ENCODE results near the gene ENPP3.

Gene ENPP3

DNA sequence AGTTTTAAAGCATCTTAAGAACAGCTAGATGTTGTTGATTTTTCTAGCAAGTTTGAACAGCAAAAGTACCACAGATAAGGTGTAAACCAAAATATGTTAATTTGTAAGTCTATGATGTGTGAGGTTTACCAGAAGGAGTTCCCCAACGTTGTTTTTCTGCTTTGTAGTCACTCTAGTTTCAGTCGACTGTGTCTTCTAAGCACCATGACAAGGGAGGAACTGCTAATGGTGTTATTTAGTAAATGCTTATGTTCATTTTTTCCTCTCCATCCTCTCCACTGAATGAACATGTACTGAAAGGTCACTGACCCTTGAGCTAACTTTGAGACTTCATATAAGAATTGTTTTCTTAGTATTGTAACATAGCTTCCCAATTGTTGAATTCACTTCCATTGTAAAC lies 3.0 kb downstream of the ENPP3 start:
- H3K27ac ChIP-seq (ENCODE audit: extremely low read depth, low read depth, low read length): no peak overlapping the region
- H3K36me3 ChIP-seq (ENCODE audit: control insufficient read depth in 2 of 2, insufficient read depth in 1 of 2, low read length in 2 of 2): no peaks in the 10 kb centered on the region
- CTCF ChIA-PET: interaction anchor here (1.5 to 5.2 kb wide), 2 partner anchors 11 to 275 kb away, joined by 3 to 84 read pairs; partner anchors contain the start of gene MED23
- no peak overlapping the region for H3K4me3 ChIP-seq (ENCODE audit: low read depth, low read length)
- POLR2A ChIA-PET: interaction anchor here (1.2 kb wide), 1 partner anchor 12 kb away, joined by 3 read pairs; the partner anchor contains the start of gene MED23
- TF ChIP-seq, protein P1, sequence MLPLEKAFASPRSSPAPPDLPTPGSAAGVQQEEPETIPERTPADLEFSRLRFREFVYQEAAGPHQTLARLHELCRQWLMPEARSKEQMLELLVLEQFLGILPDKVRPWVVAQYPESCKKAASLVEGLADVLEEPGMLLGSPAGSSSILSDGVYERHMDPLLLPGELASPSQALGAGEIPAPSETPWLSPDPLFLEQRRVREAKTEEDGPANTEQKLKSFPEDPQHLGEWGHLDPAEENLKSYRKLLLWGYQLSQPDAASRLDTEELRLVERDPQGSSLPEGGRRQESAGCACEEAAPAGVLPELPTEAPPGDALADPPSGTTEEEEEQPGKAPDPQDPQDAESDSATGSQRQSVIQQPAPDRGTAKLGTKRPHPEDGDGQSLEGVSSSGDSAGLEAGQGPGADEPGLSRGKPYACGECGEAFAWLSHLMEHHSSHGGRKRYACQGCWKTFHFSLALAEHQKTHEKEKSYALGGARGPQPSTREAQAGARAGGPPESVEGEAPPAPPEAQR (tag by site-specific recombination; IDR thresholded peaks at IDR 0.05): no peak
- H3K4me1 ChIP-seq (ENCODE audit: control insufficient read depth, insufficient read depth, low read length): no peaks in the 10 kb centered on the region
- H3K9me3 ChIP-seq (ENCODE audit: control insufficient read depth, insufficient read depth, low read depth, low read length): no peaks in the 10 kb centered on the region

DNA sequence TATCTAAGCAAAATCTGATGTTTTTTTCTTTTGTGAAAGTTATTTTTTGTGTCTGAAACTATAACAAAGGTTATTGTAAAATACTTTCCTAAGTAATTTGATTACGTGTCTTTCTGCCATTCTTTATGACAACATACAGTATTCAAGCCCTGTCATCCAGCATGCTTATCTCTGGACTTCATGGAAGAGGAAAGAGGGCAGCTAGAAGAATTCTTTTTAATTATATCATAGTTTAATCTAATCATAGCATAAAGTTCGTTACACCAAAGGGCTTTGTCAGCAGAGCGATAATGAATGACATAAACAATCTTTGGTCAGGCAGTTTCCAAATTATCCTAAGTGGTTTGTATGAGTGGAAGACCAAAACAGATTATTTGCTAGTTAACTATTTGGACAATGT lies 3.5 kb downstream of the ENPP3 start:
- Histone ChIP-seq H3K36me3 (ENCODE audit: control insufficient read depth in 2 of 2, insufficient read depth in 1 of 2, low read length in 2 of 2) (no peaks in the 10 kb centered on the region), H3K27ac (ENCODE audit: extremely low read depth, low read depth, low read length) (no peak overlapping the region), H3K9me3 (ENCODE audit: control insufficient read depth, insufficient read depth, low read depth, low read length) (no peaks in the 10 kb centered on the region), H3K4me1 (ENCODE audit: control insufficient read depth, insufficient read depth, low read length) (no peaks in the 10 kb centered on the region), H3K4me3 (ENCODE audit: low read depth, low read length) (no peak overlapping the region)
- CTCF ChIA-PET: interaction anchor here (1.5 to 5.2 kb wide), 2 partner anchors 12 to 274 kb away, joined by 3 to 84 read pairs; partner anchors contain the start of gene MED23
- POLR2A ChIA-PET: interaction anchor here (1.2 kb wide), 1 partner anchor 12 kb away, joined by 3 read pairs; the partner anchor contains the start of gene MED23
- TF ChIP-seq ZNF239 (tag by site-specific recombination; IDR thresholded peaks at IDR 0.05) (no peak), ZNF311 (tag by site-specific recombination; IDR thresholded peaks at IDR 0.05; ENCODE audit: borderline replicate concordance) (no peak), ZNF157 (tag by site-specific recombination; IDR thresholded peaks at IDR 0.05) (no peak), ZNF37A (tag by site-specific recombination; IDR thresholded peaks at IDR 0.05) (no peak), ZNF433 (tag by site-specific recombination; IDR thresholded peaks at IDR 0.05; ENCODE audit: low read depth) (no peak), ZNF585B (tag by site-specific recombination; IDR thresholded peaks at IDR 0.05) (no peak), ZFP3 (tag by site-specific recombination; IDR thresholded peaks at IDR 0.05; ENCODE audit: low read depth) (no peak), ZXDB (tag by site-specific recombination; IDR thresholded peaks at IDR 0.05) (no peak), YY2 (tag by site-specific recombination; IDR thresholded peaks at IDR 0.05) (no peak), ZNF10 (tag by site-specific recombination; IDR thresholded peaks at IDR 0.05) (no peak)
- TF ChIP-seq, protein P2, sequence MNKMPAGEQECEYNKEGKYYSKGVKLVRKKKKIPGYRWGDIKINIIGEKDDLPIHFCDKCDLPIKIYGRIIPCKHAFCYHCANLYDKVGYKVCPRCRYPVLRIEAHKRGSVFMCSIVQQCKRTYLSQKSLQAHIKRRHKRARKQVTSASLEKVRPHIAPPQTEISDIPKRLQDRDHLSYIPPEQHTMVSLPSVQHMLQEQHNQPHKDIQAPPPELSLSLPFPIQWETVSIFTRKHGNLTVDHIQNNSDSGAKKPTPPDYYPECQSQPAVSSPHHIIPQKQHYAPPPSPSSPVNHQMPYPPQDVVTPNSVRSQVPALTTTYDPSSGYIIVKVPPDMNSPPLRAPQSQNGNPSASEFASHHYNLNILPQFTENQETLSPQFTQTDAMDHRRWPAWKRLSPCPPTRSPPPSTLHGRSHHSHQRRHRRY (tag by site-specific recombination; IDR thresholded peaks at IDR 0.05): no peak
- TF ChIP-seq, protein P3, sequence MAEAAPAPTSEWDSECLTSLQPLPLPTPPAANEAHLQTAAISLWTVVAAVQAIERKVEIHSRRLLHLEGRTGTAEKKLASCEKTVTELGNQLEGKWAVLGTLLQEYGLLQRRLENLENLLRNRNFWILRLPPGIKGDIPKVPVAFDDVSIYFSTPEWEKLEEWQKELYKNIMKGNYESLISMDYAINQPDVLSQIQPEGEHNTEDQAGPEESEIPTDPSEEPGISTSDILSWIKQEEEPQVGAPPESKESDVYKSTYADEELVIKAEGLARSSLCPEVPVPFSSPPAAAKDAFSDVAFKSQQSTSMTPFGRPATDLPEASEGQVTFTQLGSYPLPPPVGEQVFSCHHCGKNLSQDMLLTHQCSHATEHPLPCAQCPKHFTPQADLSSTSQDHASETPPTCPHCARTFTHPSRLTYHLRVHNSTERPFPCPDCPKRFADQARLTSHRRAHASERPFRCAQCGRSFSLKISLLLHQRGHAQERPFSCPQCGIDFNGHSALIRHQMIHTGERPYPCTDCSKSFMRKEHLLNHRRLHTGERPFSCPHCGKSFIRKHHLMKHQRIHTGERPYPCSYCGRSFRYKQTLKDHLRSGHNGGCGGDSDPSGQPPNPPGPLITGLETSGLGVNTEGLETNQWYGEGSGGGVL (tag by site-specific recombination; IDR thresholded peaks at IDR 0.05): no peak
- TF ChIP-seq, protein P4, sequence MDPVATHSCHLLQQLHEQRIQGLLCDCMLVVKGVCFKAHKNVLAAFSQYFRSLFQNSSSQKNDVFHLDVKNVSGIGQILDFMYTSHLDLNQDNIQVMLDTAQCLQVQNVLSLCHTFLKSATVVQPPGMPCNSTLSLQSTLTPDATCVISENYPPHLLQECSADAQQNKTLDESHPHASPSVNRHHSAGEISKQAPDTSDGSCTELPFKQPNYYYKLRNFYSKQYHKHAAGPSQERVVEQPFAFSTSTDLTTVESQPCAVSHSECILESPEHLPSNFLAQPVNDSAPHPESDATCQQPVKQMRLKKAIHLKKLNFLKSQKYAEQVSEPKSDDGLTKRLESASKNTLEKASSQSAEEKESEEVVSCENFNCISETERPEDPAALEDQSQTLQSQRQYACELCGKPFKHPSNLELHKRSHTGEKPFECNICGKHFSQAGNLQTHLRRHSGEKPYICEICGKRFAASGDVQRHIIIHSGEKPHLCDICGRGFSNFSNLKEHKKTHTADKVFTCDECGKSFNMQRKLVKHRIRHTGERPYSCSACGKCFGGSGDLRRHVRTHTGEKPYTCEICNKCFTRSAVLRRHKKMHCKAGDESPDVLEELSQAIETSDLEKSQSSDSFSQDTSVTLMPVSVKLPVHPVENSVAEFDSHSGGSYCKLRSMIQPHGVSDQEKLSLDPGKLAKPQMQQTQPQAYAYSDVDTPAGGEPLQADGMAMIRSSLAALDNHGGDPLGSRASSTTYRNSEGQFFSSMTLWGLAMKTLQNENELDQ (tag by site-specific recombination; IDR thresholded peaks at IDR 0.05; ENCODE audit: low read depth): no peak
- TF ChIP-seq, protein P5, sequence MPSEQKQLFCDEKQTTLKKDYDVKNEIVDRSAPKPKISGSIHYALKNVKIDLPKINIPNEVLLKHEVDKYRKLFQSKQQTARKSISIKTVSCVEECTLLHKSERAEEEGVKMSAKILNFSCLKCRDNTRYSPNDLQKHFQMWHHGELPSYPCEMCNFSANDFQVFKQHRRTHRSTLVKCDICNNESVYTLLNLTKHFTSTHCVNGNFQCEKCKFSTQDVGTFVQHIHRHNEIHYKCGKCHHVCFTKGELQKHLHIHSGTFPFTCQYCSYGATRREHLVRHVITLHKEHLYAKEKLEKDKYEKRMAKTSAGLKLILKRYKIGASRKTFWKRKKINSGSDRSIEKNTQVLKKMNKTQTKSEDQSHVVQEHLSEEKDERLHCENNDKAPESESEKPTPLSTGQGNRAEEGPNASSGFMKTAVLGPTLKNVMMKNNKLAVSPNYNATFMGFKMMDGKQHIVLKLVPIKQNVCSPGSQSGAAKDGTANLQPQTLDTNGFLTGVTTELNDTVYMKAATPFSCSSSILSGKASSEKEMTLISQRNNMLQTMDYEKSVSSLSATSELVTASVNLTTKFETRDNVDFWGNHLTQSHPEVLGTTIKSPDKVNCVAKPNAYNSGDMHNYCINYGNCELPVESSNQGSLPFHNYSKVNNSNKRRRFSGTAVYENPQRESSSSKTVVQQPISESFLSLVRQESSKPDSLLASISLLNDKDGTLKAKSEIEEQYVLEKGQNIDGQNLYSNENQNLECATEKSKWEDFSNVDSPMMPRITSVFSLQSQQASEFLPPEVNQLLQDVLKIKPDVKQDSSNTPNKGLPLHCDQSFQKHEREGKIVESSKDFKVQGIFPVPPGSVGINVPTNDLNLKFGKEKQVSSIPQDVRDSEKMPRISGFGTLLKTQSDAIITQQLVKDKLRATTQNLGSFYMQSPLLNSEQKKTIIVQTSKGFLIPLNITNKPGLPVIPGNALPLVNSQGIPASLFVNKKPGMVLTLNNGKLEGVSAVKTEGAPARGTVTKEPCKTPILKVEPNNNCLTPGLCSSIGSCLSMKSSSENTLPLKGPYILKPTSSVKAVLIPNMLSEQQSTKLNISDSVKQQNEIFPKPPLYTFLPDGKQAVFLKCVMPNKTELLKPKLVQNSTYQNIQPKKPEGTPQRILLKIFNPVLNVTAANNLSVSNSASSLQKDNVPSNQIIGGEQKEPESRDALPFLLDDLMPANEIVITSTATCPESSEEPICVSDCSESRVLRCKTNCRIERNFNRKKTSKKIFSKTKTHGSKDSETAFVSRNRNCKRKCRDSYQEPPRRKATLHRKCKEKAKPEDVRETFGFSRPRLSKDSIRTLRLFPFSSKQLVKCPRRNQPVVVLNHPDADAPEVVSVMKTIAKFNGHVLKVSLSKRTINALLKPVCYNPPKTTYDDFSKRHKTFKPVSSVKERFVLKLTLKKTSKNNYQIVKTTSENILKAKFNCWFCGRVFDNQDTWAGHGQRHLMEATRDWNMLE (tag by site-specific recombination; conservative IDR thresholded peaks at IDR 0.05; ENCODE audit: low read depth): no peak
- TF ChIP-seq, protein P6, sequence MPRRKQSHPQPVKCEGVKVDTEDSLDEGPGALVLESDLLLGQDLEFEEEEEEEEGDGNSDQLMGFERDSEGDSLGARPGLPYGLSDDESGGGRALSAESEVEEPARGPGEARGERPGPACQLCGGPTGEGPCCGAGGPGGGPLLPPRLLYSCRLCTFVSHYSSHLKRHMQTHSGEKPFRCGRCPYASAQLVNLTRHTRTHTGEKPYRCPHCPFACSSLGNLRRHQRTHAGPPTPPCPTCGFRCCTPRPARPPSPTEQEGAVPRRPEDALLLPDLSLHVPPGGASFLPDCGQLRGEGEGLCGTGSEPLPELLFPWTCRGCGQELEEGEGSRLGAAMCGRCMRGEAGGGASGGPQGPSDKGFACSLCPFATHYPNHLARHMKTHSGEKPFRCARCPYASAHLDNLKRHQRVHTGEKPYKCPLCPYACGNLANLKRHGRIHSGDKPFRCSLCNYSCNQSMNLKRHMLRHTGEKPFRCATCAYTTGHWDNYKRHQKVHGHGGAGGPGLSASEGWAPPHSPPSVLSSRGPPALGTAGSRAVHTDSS (tag by site-specific recombination; IDR thresholded peaks at IDR 0.05): no peak
- TF ChIP-seq, protein P7, sequence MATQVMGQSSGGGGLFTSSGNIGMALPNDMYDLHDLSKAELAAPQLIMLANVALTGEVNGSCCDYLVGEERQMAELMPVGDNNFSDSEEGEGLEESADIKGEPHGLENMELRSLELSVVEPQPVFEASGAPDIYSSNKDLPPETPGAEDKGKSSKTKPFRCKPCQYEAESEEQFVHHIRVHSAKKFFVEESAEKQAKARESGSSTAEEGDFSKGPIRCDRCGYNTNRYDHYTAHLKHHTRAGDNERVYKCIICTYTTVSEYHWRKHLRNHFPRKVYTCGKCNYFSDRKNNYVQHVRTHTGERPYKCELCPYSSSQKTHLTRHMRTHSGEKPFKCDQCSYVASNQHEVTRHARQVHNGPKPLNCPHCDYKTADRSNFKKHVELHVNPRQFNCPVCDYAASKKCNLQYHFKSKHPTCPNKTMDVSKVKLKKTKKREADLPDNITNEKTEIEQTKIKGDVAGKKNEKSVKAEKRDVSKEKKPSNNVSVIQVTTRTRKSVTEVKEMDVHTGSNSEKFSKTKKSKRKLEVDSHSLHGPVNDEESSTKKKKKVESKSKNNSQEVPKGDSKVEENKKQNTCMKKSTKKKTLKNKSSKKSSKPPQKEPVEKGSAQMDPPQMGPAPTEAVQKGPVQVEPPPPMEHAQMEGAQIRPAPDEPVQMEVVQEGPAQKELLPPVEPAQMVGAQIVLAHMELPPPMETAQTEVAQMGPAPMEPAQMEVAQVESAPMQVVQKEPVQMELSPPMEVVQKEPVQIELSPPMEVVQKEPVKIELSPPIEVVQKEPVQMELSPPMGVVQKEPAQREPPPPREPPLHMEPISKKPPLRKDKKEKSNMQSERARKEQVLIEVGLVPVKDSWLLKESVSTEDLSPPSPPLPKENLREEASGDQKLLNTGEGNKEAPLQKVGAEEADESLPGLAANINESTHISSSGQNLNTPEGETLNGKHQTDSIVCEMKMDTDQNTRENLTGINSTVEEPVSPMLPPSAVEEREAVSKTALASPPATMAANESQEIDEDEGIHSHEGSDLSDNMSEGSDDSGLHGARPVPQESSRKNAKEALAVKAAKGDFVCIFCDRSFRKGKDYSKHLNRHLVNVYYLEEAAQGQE (tag by site-specific recombination; IDR thresholded peaks at IDR 0.05): no peak
